K562 (cell line): ENCODE measurements around the gene PCSK5. TPM values are rescaled to one million over a fixed set of nuclear protein-coding genes. Genes with fewer than 3 reads are reported as not detected.

Source experiments
- ATAC-seq: fragments of 200-7000 bp; cut with Tn5 transposase; 3 replicates; pipeline ENCODE4 v1.9.1; 2020; ENCODE audit warnings: moderate library complexity
- BruUV-seq: library from RNA; stranded (reverse); fragments of 400-500 nt; replicated peaks from 2 replicates; lab custom pipeline; 2021; lab: Mats Ljungman, UMichigan
- CTCF ChIA-PET: fragments of 300-600 bp; formaldehyde crosslinking; extraction: SDS; loops from one replicate; lab custom pipeline; 2021; ENCODE audit warnings: low intra/inter-chr PET ratio; lab: Yijun Ruan, JAX
- POLR2A ChIA-PET: fragments of 300-600, 350-650 bp; sonication (Branson Sonifier 250); formaldehyde crosslinking; extraction: SDS; loops from one replicate; lab custom pipeline; 2021; ENCODE audit warnings: antibody characterized with exemption, inconsistent platforms; lab: Yijun Ruan, JAX
- DNase-seq, 4 experiments: peaks; one replicate each; pipeline versions ENCODE4 v3.0.0 to v3.0.0-alpha.2; 2011 to 2018; ENCODE audit warnings: low spot score in 3 of 4, mixed read lengths in 3 of 4; ENCODE audit errors: extremely low read depth in 1 of 4
- FAIRE-seq: peaks from 2 replicates; lab custom pipeline; 2011; peaks lifted over from hg19 to GRCh38; lab: Jason Lieb, UNC
- H2AFZ ChIP-seq: 2 replicates; pipeline ENCODE4 v1.6.0; 2011; ENCODE audit warnings: low read depth, low read length, control low read depth, inconsistent platforms
- H3K27ac ChIP-seq: fragments of 200-600 bp; 3 replicates; pipeline ENCODE4 v1.8.0; 2011; ENCODE audit warnings: low read depth, mild to moderate bottlenecking, control low read depth, inconsistent platforms, low read length, moderate library complexity, mixed read lengths; ENCODE audit errors: extremely low read depth
- H3K27me3 ChIP-seq, 2 experiments: fragments of 300-600 bp in 1 of 2; 2 replicates in 1 of 2; 3 replicates in 1 of 2; pipeline versions ENCODE4 v1.6.0 to v1.8.0; 2011; ENCODE audit warnings: inconsistent platforms in 2 of 2, low read length in 2 of 2, mild to moderate bottlenecking in 1 of 2, mixed read lengths in 1 of 2, moderate library complexity in 1 of 2; ENCODE audit not compliant: control insufficient read depth in 2 of 2, insufficient read depth in 2 of 2
- H3K36me3 ChIP-seq: fragments of 300-600 bp; 3 replicates; pipeline ENCODE4 v1.8.0; 2011; ENCODE audit warnings: mild to moderate bottlenecking, low read length, inconsistent platforms; ENCODE audit not compliant: control insufficient read depth, insufficient read depth
- H3K4me1 ChIP-seq, 2 experiments: fragments of 200-600 bp in 1 of 2; replicated peaks in 1 of 2; 2 replicates in 1 of 2; 3 replicates in 1 of 2; pipeline versions ENCODE4 v1.5.1 to v1.8.0; 2011; ENCODE audit warnings: inconsistent platforms in 2 of 2, low read length in 2 of 2, mild to moderate bottlenecking in 1 of 2, mixed read lengths in 1 of 2, moderate library complexity in 1 of 2; ENCODE audit not compliant: control insufficient read depth in 2 of 2, insufficient read depth in 2 of 2
- H3K4me2 ChIP-seq: 2 replicates; pipeline ENCODE4 v1.6.1; 2011; ENCODE audit warnings: low read length, control low read depth, inconsistent platforms, mixed read lengths; ENCODE audit not compliant: insufficient read depth
- H3K4me3 ChIP-seq: fragments of 200-600 bp; sonication (generic), shearing (Covaris generic); 2 replicates; pipeline ENCODE4 v1.5.1; 2016; ENCODE audit warnings: control low read depth, inconsistent platforms
- H3K79me2 ChIP-seq: fragments of 200-600 bp; 3 replicates; pipeline ENCODE4 v1.8.0; 2011; ENCODE audit warnings: low read length, inconsistent platforms; ENCODE audit not compliant: control insufficient read depth, insufficient read depth
- H3K9ac ChIP-seq, 2 experiments: 2 replicates each; pipeline versions ENCODE4 v1.6.0 to v1.6.1; 2011; ENCODE audit warnings: low read depth in 2 of 2, low read length in 2 of 2, control low read depth in 1 of 2, inconsistent platforms in 1 of 2, mild to moderate bottlenecking in 1 of 2, mixed read lengths in 1 of 2; ENCODE audit not compliant: insufficient read depth in 1 of 2
- H3K9me1 ChIP-seq: one replicate; pipeline ENCODE4 v1.6.0; 2011; ENCODE audit warnings: inconsistent platforms, mild to moderate bottlenecking, low read length, moderate library complexity; ENCODE audit not compliant: control insufficient read depth, insufficient read depth
- H3K9me3 ChIP-seq: replicated peaks from 2 replicates; pipeline ENCODE4 v1.5.1; 2011; ENCODE audit warnings: low read depth, low read length, inconsistent platforms; ENCODE audit not compliant: control insufficient read depth, insufficient read depth
- H4K20me1 ChIP-seq: replicated peaks from 2 replicates; pipeline ENCODE4 v1.6.1; 2011; ENCODE audit warnings: low read length, inconsistent platforms, mixed read lengths; ENCODE audit not compliant: control insufficient read depth, insufficient read depth
- CAMTA2 ChIP-seq: fragments of 250-450 bp; sonication (Bioruptor Pico); conservative IDR thresholded peaks from 2 replicates; pipeline ENCODE4 v1.5.1; 2022
- CBFA2T2 ChIP-seq: fragments of 450-650 bp; conservative IDR thresholded peaks from 2 replicates; pipeline ENCODE4 v1.6.1; 2017; ENCODE audit warnings: mild to moderate bottlenecking
- EGR1 ChIP-seq: fragments of 450-650 bp; conservative IDR thresholded peaks from 2 replicates; pipeline ENCODE4 v1.6.1; 2017; ENCODE audit warnings: mild to moderate bottlenecking
- GABPB1 ChIP-seq: sonication (generic); formaldehyde crosslinking; IDR thresholded peaks from 2 replicates; pipeline ENCODE4 v1.8.0; 2022; ENCODE audit warnings: mild to moderate bottlenecking, missing genetic modification reagents
- GATAD2A ChIP-seq: fragments of 450-650 bp; IDR thresholded peaks from 2 replicates; pipeline ENCODE4 v1.6.1; 2017
- HMGXB4 ChIP-seq: sonication (generic); formaldehyde crosslinking; IDR thresholded peaks from 2 replicates; pipeline ENCODE4 v1.8.1; 2023; ENCODE audit warnings: mild to moderate bottlenecking, missing genetic modification reagents
- HSF4 ChIP-seq: fragments of 250-450 bp; sonication (Bioruptor Pico); IDR thresholded peaks from 2 replicates; pipeline ENCODE4 v2.1.2; 2022; ENCODE audit warnings: mild to moderate bottlenecking, moderate library complexity, borderline replicate concordance
- PRPF4 ChIP-seq: fragments of 200-400 bp; formaldehyde crosslinking; IDR thresholded peaks from one replicate; pipeline ENCODE4 v1.6.1; 2017; ENCODE audit warnings: low read length, low read depth, mild to moderate bottlenecking; ENCODE audit not compliant: insufficient read depth, poor library complexity, severe bottlenecking
- SREBF2 ChIP-seq: sonication (generic); formaldehyde crosslinking; IDR thresholded peaks from 2 replicates; pipeline ENCODE4 v1.4.0; 2020; ENCODE audit warnings: mild to moderate bottlenecking, missing genetic modification reagents
- TAF15 ChIP-seq: fragments of 200-400 bp; formaldehyde crosslinking; IDR thresholded peaks from 2 replicates; pipeline ENCODE4 v1.6.1; 2017; ENCODE audit warnings: mild to moderate bottlenecking, low read depth, low read length, moderate library complexity
- ZNF174 ChIP-seq: fragments of 250-450 bp; sonication (Bioruptor Pico); IDR thresholded peaks from 2 replicates; pipeline ENCODE4 v1.4.0; 2020; ENCODE audit warnings: mild to moderate bottlenecking
- ZNF766 ChIP-seq: fragments of 200-800 bp; sonication (Bioruptor generic); conservative IDR thresholded peaks from 2 replicates; pipeline ENCODE4 v1.6.1; 2016; ENCODE audit warnings: missing genetic modification characterization, missing compliant biosample characterization
- ZNF785 ChIP-seq: fragments of 250-450 bp; sonication (Bioruptor Pico); IDR thresholded peaks from 2 replicates; pipeline ENCODE4 v1.4.0; 2020; ENCODE audit warnings: mild to moderate bottlenecking
- WGBS: fragments of 100-300 bp; shearing (Covaris generic); methylation state at CpG from one replicate; pipeline ENCODE4 v1.1.6; 2016; ENCODE audit warnings: low coverage, mixed read lengths; ENCODE audit not compliant: insufficient coverage; ENCODE audit errors: missing lambda C conversion rate; 5-methylcytosine and 5-hydroxymethylcytosine counted together
- in situ Hi-C: fragments of 300-500 bp; cut with MboI; formaldehyde crosslinking; loops from 4 replicates; pipeline ENCODE4 v1.15.0; 2018; ENCODE audit warnings: inconsistent platforms, mixed read lengths
- intact Hi-C: fragments of 100-400 bp; cut with micrococcal nuclease; formaldehyde crosslinking; loops from 2 replicates; pipeline ENCODE4 v1.14.2; 2022
- polyA plus RNA-seq, 8 experiments: library from polyadenylated mRNA; depleted of rRNA in 4 of 8; stranded (reverse) in 5 of 8; unstranded in 3 of 8; fragments of >200 nt; fragmentation: Nextera tagmentation in 2 of 8; fragmentation: Illumina TruSeq in 1 of 8; extraction: Ambion mirVana in 2 of 8; extraction: Trizol in 1 of 8; gene quantifications; 2 replicates each; pipeline versions ENCODE4 v1.2.1 to v1.2.3, GENCODE V29; 2011 to 2014; ENCODE audit warnings: inconsistent platforms in 1 of 8, missing spikeins in 1 of 8
- total RNA-seq, 7 experiments: library from RNA; depleted of rRNA in 6 of 7; stranded (reverse); fragments of >200 nt in 6 of 7; fragmentation: Illumina TruSeq in 2 of 7; extraction: Trizol in 2 of 7; gene quantifications; 2 replicates each; pipeline versions ENCODE4 v1.2.1 to v1.2.3, GENCODE V29; 2011 to 2021; ENCODE audit warnings: low replicate concordance in 1 of 7
- TF ChIP-seq, protein P1 (sequence below): sonication (generic); formaldehyde crosslinking; IDR thresholded peaks from 2 replicates; pipeline ENCODE4 v1.9.0; 2022; ENCODE audit warnings: mild to moderate bottlenecking, missing genetic modification reagents
- TF ChIP-seq, protein P2 (sequence below): sonication (generic); formaldehyde crosslinking; IDR thresholded peaks from 2 replicates; pipeline ENCODE4 v1.9.0; 2022; ENCODE audit warnings: mild to moderate bottlenecking, missing genetic modification reagents
- TF ChIP-seq, protein P3 (sequence below): sonication (generic); formaldehyde crosslinking; IDR thresholded peaks from 2 replicates; pipeline ENCODE4 v1.8.0; 2022; ENCODE audit warnings: mild to moderate bottlenecking, missing genetic modification reagents, borderline replicate concordance

PCSK5 gene
- total and polyA plus RNA-seq, 9 of the 15 experiments (the other 6 are each of a cell fraction or from before 2014, with no cell fraction given), result not detected

DNA sequence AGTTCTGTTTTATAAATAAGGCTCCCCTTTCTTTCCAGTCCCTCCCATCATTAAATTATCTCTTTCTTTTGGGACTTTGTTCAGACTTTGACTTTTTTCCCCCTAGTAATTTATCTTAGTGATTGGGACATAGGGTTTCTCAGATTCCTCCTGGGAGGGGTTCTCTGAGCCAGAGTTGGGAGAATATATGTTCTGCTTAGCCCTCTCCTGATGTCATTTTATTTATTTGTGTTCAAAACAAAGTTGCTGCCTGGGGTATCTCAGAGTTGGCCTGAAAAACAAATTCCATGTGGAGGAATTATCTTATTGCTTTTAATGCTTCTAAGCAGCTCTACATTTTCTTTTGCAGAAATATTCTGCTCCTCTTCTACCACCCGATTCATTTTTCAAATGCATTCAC lies 211.0 kb downstream of the PCSK5 start:
- ChIA-PET POLR2A (no interaction called here), CTCF (interaction anchor here (0.6 kb wide), 1 partner anchor 485 kb away, joined by 3 read pairs; no protein-coding TSS in a partner anchor)
- ATAC-seq (no peak), FAIRE-seq (no peak), DNase-seq (no peak)
- Histone ChIP-seq H3K4me2 (no peak overlapping the region), H3K4me3 (no peak overlapping the region), H3K36me3 (no peaks in the 10 kb centered on the region), H4K20me1 (no peaks in the 10 kb centered on the region), H3K79me2 (no peaks in the 10 kb centered on the region), H3K9me1 (no peaks in the 10 kb centered on the region), H3K4me1 (no peaks in the 10 kb centered on the region), H3K9me3 (no peaks in the 10 kb centered on the region), H3K27me3 (no peaks in the 10 kb centered on the region; a peak in 1 of 5 replicates), H3K27ac (no peak overlapping the region), H2AFZ (no peak overlapping the region), H3K9ac (no peak overlapping the region)
- no TSS peak for BruUV-seq
- WGBS, result 0% methylated on average over 1 of the region's 1 CpG
- in situ Hi-C loops, result no loop called here
- intact Hi-C loops, result no loop called here
- TF ChIP-seq, protein P1, sequence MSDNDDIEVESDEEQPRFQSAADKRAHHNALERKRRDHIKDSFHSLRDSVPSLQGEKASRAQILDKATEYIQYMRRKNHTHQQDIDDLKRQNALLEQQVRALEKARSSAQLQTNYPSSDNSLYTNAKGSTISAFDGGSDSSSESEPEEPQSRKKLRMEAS (CRISPR knock-in tag), result no peak
- TF ChIP-seq, protein P2, sequence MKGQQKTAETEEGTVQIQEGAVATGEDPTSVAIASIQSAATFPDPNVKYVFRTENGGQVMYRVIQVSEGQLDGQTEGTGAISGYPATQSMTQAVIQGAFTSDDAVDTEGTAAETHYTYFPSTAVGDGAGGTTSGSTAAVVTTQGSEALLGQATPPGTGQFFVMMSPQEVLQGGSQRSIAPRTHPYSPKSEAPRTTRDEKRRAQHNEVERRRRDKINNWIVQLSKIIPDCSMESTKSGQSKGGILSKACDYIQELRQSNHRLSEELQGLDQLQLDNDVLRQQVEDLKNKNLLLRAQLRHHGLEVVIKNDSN, result no peak
- no peak for TF ChIP-seq GABPB1
- TF ChIP-seq TAF15, result no peak
- no peak for TF ChIP-seq EGR1
- TF ChIP-seq SREBF2 (CRISPR knock-in tag), result no peak
- TF ChIP-seq, protein P3, sequence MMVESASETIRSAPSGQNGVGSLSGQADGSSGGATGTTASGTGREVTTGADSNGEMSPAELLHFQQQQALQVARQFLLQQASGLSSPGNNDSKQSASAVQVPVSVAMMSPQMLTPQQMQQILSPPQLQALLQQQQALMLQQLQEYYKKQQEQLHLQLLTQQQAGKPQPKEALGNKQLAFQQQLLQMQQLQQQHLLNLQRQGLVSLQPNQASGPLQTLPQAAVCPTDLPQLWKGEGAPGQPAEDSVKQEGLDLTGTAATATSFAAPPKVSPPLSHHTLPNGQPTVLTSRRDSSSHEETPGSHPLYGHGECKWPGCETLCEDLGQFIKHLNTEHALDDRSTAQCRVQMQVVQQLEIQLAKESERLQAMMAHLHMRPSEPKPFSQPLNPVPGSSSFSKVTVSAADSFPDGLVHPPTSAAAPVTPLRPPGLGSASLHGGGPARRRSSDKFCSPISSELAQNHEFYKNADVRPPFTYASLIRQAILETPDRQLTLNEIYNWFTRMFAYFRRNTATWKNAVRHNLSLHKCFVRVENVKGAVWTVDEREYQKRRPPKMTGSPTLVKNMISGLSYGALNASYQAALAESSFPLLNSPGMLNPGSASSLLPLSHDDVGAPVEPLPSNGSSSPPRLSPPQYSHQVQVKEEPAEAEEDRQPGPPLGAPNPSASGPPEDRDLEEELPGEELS (CRISPR knock-in tag), result no peak
- TF ChIP-seq GATAD2A, result no peak
- no peak for TF ChIP-seq HSF4 (CRISPR knock-in tag)
- TF ChIP-seq PRPF4, result no peak
- TF ChIP-seq ZNF766, result no peak
- no peak for TF ChIP-seq ZNF174 (CRISPR knock-in tag)
- no peak for TF ChIP-seq CBFA2T2
- TF ChIP-seq CAMTA2 (CRISPR knock-in tag), result no peak
- no peak for TF ChIP-seq ZNF785 (CRISPR knock-in tag)
- TF ChIP-seq HMGXB4, result no peak
